IPS-15b (cell line): Measurements from ENCODE around the gene TPM3.
A peak's percentile ranks its signal among the peaks of the same experiment; 100 is the strongest.
"Not testable (repeated sequence)": the region's sequence is repeated elsewhere in the genome, so short reads cannot be mapped to it uniquely, and the experiment has no call there.

Source experiments
- H3K27me3 ChIP-seq: one replicate; pipeline ENCODE4 v1.6.1; 2013; ENCODE audit warnings: low read length; ENCODE audit not compliant: control insufficient read depth, insufficient read depth
- H3K36me3 ChIP-seq: one replicate; pipeline ENCODE4 v1.6.1; 2013; ENCODE audit warnings: low read length; ENCODE audit not compliant: control insufficient read depth, insufficient read depth
- H3K4me1 ChIP-seq: one replicate; pipeline ENCODE4 v1.6.1; 2013; ENCODE audit warnings: mild to moderate bottlenecking, low read length; ENCODE audit not compliant: control insufficient read depth, insufficient read depth
- H3K4me3 ChIP-seq: one replicate; pipeline ENCODE4 v1.5.1; 2013; ENCODE audit warnings: low read depth, low read length
- H3K9ac ChIP-seq: one replicate; pipeline ENCODE4 v1.6.1; 2013; ENCODE audit warnings: low read depth, mild to moderate bottlenecking, low read length
- H3K9me3 ChIP-seq: one replicate; pipeline ENCODE4 v1.6.1; 2013; ENCODE audit warnings: mild to moderate bottlenecking, low read length; ENCODE audit not compliant: control insufficient read depth, insufficient read depth

The TPM3 gene

GRCh38 chr1:154157520-154158306, 34.2 kb downstream of the TPM3 start:
- H3K36me3 ChIP-seq = peaks cover 18% of the 10 kb centered on the region
- H3K9ac ChIP-seq = no peak overlapping the region
- no peaks in the 10 kb centered on the region for H3K27me3 ChIP-seq
- no peak overlapping the region for H3K4me3 ChIP-seq
- no peaks in the 10 kb centered on the region for H3K4me1 ChIP-seq
- H3K9me3 ChIP-seq = no peaks in the 10 kb centered on the region

- Histone ChIP-seq H3K4me1 (no peaks in the 10 kb centered on the region), H3K4me3 (no peak overlapping the region), H3K9ac (no peak overlapping the region), H3K36me3 (peaks cover 13% of the 10 kb centered on the region), H3K27me3 (no peaks in the 10 kb centered on the region), H3K9me3 (no peaks in the 10 kb centered on the region)
Measured at GRCh38 chr1:154155251-154155650, 36.6 kb downstream of the TPM3 start.

- H3K4me1 ChIP-seq = no peaks in the 10 kb centered on the region
- peaks cover 9% of the 10 kb centered on the region for H3K36me3 ChIP-seq
- no peak within 1 kb of the TSS for H3K9ac ChIP-seq
- H3K27me3 ChIP-seq = no peaks in the 10 kb centered on the region
- peak within 1 kb of the TSS; percentile 31 for H3K4me3 ChIP-seq
- H3K9me3 ChIP-seq = no peaks in the 10 kb centered on the region
Measured at GRCh38 chr1:154154534-154155191, 37.2 kb downstream of the TPM3 start, which contains the start of gene NUP210L. Gene NUP210L (minus strand): TSS chr1:154155073.

- Histone ChIP-seq H3K4me3 (peak overlapping the region; percentile 31), H3K36me3 (peaks cover 5% of the 10 kb centered on the region), H3K27me3 (no peaks in the 10 kb centered on the region), H3K4me1 (no peaks in the 10 kb centered on the region), H3K9ac (no peak overlapping the region), H3K9me3 (no peaks in the 10 kb centered on the region)
Measured at GRCh38 chr1:154154053-154154452, 37.8 kb downstream of the TPM3 start.

GRCh38 chr1:154151311-154151710, 40.6 kb downstream of the TPM3 start:
- Histone ChIP-seq H3K4me3 (no peak overlapping the region), H3K9ac (no peak overlapping the region), H3K27me3 (no peaks in the 10 kb centered on the region), H3K36me3 (no peaks in the 10 kb centered on the region), H3K9me3 (no peaks in the 10 kb centered on the region), H3K4me1 (no peaks in the 10 kb centered on the region)

GRCh38 chr1:154148807-154149206, 43.1 kb downstream of the TPM3 start:
- H3K27me3 ChIP-seq = no peaks in the 10 kb centered on the region
- H3K4me1 ChIP-seq = no peaks in the 10 kb centered on the region
- H3K9ac ChIP-seq = no peak overlapping the region
- no peaks in the 10 kb centered on the region for H3K36me3 ChIP-seq
- no peak overlapping the region for H3K4me3 ChIP-seq
- H3K9me3 ChIP-seq = no peaks in the 10 kb centered on the region

- not testable (repeated sequence) for H3K4me1 ChIP-seq, H3K9me3 ChIP-seq, H3K4me3 ChIP-seq, H3K27me3 ChIP-seq, H3K36me3 ChIP-seq, H3K9ac ChIP-seq
Measured at GRCh38 chr1:154147505-154147904, 44.4 kb downstream of the TPM3 start.

GRCh38 chr1:154145986-154146385, 45.9 kb downstream of the TPM3 start:
- no peaks in the 10 kb centered on the region for H3K36me3 ChIP-seq
- H3K4me1 ChIP-seq = no peaks in the 10 kb centered on the region
- H3K27me3 ChIP-seq = no peaks in the 10 kb centered on the region
- no peak overlapping the region for H3K9ac ChIP-seq
- H3K4me3 ChIP-seq = no peak overlapping the region
- H3K9me3 ChIP-seq = no peaks in the 10 kb centered on the region

GRCh38 chr1:154142358-154142757, 49.5 kb downstream of the TPM3 start:
- H3K27me3 ChIP-seq = no peaks in the 10 kb centered on the region
- no peak overlapping the region for H3K4me3 ChIP-seq
- H3K4me1 ChIP-seq = no peaks in the 10 kb centered on the region
- H3K9ac ChIP-seq = no peak overlapping the region
- no peaks in the 10 kb centered on the region for H3K9me3 ChIP-seq
- no peaks in the 10 kb centered on the region for H3K36me3 ChIP-seq

GRCh38 chr1:154141240-154141639, 50.7 kb downstream of the TPM3 start:
- H3K27me3 ChIP-seq = no peaks in the 10 kb centered on the region
- no peak overlapping the region for H3K9ac ChIP-seq
- H3K9me3 ChIP-seq = no peaks in the 10 kb centered on the region
- H3K36me3 ChIP-seq = no peaks in the 10 kb centered on the region
- H3K4me1 ChIP-seq = no peaks in the 10 kb centered on the region
- H3K4me3 ChIP-seq = no peak overlapping the region

- no peaks in the 10 kb centered on the region for H3K27me3 ChIP-seq
- no peak overlapping the region for H3K4me3 ChIP-seq
- H3K36me3 ChIP-seq = no peaks in the 10 kb centered on the region
- no peak overlapping the region for H3K9ac ChIP-seq
- H3K4me1 ChIP-seq = no peaks in the 10 kb centered on the region
- no peaks in the 10 kb centered on the region for H3K9me3 ChIP-seq
Measured at GRCh38 chr1:154137888-154138287, 54.0 kb downstream of the TPM3 start.

- H3K4me3 ChIP-seq = no peak overlapping the region
- no peaks in the 10 kb centered on the region for H3K27me3 ChIP-seq
- H3K4me1 ChIP-seq = no peaks in the 10 kb centered on the region
- no peaks in the 10 kb centered on the region for H3K36me3 ChIP-seq
- no peaks in the 10 kb centered on the region for H3K9me3 ChIP-seq
- no peak overlapping the region for H3K9ac ChIP-seq
Measured at GRCh38 chr1:154133256-154133655, 58.6 kb downstream of the TPM3 start.
